KBM-7 (cell line): ENCODE results near the gene FAM53B.

Source experiments
- DNase-seq: peaks from one replicate; pipeline ENCODE4 v3.0.0-alpha.2; 2015
- in situ Hi-C: fragments of 300-500 bp; cut with MboI; formaldehyde crosslinking; loops from 2 replicates; pipeline ENCODE4 v1.14.3; 2020; ENCODE audit warnings: low sequenced_read_pairs, low pct_unique_long_range_greater_than_20kb, mixed read lengths

Gene FAM53B

GRCh38 chr10:124703778-124704427 lies 40.3 kb downstream of the FAM53B start:
- in situ Hi-C loops, result no loop called here
- DNase-seq, result no peak

- in situ Hi-C loops, result no loop called here
- DNase-seq, result no peak
Measured at GRCh38 chr10:124703372-124703771, 40.8 kb downstream of the FAM53B start.

GRCh38 chr10:124701881-124702656 lies 42.1 kb downstream of the FAM53B start:
- in situ Hi-C loops, result no loop called here
- DNase-seq, result no peak

GRCh38 chr10:124701435-124701834 lies 42.7 kb downstream of the FAM53B start:
- DNase-seq, result no peak
- in situ Hi-C loops, result no loop called here

- DNase-seq, result no peak
- in situ Hi-C loops, result no loop called here
Measured at GRCh38 chr10:124701038-124701365, 43.2 kb downstream of the FAM53B start.

- in situ Hi-C loops, result no loop called here
- DNase-seq, result no peak
Measured at GRCh38 chr10:124700293-124701037, 43.7 kb downstream of the FAM53B start.

- DNase-seq, result no peak
- in situ Hi-C loops, result no loop called here
Measured at GRCh38 chr10:124699471-124700292, 44.5 kb downstream of the FAM53B start.

GRCh38 chr10:124698545-124699469 lies 45.4 kb downstream of the FAM53B start:
- DNase-seq, result no peak
- in situ Hi-C loops, result no loop called here

- in situ Hi-C loops, result no loop called here
- DNase-seq, result no peak
Measured at GRCh38 chr10:124697837-124698544, 46.2 kb downstream of the FAM53B start.

- in situ Hi-C loops, result no loop called here
- DNase-seq, result no peak
Measured at GRCh38 chr10:124697443-124697836, 46.7 kb downstream of the FAM53B start.

GRCh38 chr10:124696446-124697392 lies 47.5 kb downstream of the FAM53B start:
- in situ Hi-C loops, result no loop called here
- no peak for DNase-seq

GRCh38 chr10:124695259-124695658 lies 48.9 kb downstream of the FAM53B start:
- in situ Hi-C loops, result no loop called here
- DNase-seq, result no peak

GRCh38 chr10:124694481-124695220 lies 49.5 kb downstream of the FAM53B start:
- DNase-seq, result no peak
- in situ Hi-C loops, result no loop called here

- in situ Hi-C loops, result no loop called here
- DNase-seq, result no peak
Measured at GRCh38 chr10:124693801-124694416, 50.3 kb downstream of the FAM53B start.

GRCh38 chr10:124693396-124693795 lies 50.8 kb downstream of the FAM53B start:
- in situ Hi-C loops, result no loop called here
- DNase-seq, result no peak

GRCh38 chr10:124692100-124692446 lies 52.1 kb downstream of the FAM53B start:
- no peak for DNase-seq
- in situ Hi-C loops, result no loop called here
